HG03095 (cell line): ENCODE results near the gene RUNX1.
A peak's percentile ranks its signal among the peaks of the same experiment; 100 is the strongest.

ENCODE experiments used
- ATAC-seq: cut with Tn5 transposase; IDR thresholded peaks from one replicate; pipeline ENCODE4 v1.9.1; 2021; ENCODE audit warnings: moderate library complexity; ENCODE audit not compliant: unreplicated experiment

RUNX1 gene

DNA sequence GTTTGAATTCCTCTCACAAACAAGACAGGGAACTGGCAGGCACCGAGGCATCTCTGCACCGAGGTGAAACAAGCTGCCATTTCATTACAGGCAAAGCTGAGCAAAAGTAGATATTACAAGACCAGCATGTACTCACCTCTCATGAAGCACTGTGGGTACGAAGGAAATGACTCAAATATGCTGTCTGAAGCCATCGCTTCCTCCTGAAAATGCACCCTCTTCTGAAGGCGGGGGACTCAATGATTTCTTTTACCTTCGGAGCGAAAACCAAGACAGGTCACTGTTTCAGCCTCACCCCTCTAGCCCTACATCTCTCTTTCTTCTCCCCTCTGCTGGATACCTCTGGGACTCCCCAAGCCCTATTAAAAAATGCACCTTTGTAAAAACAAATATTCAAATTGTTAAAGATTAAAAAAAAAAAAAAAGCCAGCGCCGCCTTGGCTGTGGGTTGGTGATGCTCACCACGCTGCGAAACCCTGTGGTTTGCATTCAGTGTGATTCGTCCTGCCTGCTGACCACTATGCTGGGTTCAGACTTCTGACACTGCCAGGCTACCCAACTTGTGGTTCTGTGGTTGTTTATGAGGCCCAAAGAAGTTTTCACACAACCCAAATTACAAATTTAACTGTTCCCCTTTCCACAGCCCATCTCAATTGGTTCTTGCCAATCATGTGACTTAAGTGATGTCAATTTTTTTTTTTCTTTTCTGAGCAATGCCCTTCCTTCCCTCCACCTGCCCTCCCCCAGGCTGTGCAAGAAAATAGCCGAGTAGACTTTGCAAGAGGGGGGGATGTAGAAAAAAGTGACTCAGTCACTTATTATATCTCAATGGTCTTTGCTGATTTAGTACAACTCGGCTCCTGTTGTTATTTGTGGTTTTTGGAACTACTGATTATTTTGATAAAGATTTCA lies at the start of gene RUNX1:
Gene RUNX1, minus strand, starts transcription at position 597 of the 912 bp plus-strand sequence.
- peak; percentile 45 for ATAC-seq

DNA sequence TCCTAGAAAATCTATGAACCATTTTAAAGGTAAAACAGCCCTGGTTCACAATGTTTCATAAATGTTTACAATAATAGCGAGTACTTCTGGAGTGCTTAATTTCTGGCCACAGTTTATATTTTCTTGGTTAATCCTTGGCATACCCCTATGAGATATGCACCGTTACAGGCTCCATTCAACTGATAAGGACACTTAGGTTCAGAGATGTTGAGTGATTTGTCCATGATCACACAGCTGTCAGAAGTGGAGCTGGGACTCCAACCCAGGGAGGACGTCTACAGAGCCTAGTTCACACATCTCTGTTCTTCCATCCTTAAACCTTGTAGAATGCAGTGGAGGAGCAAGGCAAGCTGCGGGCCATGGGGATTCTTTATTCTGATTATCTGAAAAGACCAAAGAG lies 48.4 kb upstream of the RUNX1 start:
- ATAC-seq = no peak

DNA sequence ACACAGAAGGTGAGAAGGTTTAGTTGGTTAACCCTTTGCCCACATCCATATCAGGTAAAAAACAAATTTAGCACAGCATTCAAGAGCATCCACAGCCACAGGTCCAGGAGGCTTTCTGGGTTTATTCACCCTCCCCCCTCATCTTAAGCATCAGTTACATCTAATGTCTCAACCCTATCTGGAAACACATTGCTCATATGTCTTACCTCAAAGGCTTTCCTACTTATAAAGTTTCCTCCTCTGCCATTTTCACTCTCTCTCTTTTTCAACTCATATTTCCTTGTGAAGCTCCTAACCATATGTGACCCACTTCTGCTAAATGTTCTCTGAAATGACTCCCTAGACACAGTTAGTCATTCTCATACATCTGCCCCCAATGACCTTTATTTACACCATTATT lies 47.9 kb upstream of the RUNX1 start:
- no peak for ATAC-seq

DNA sequence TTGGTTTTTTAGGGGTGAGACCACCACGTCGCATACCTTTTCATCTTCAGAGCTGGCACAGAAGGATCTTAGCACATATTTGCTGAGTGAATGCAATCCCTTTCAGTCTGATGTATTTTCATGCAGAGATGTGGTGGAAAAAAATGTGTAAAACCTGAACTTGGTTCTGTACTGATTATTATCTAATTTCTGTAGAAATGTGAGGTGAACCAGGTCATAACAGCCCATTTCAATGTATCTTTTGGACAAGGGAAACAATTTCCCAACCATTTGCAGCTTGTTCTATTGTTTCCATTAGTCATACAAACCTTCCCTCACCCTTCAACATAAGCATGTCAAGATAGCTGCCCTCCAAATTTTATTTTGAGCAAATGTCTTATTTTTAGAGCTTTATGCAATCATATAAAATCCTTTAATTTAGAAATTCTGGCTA lies 46.8 kb upstream of the RUNX1 start:
- ATAC-seq = no peak

DNA sequence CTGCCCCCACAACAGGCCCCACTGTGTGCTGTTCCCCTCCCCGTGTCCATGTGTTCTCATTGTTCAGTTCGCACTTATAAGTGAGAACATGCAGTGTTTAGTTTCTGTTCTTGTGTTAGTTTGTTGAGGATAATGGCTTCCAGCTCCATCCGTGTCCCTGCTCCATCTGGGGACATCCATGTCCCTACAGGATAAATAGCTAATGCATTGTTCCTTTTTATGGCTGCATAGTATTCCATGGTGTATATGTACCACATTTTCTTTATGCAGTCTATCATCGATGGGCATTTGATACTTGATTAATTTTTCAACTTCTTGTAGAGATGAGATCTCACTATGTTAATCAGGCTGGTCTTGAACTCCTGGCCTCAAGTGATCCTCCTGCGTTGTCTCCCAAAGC lies 44.4 kb upstream of the RUNX1 start:
- no peak for ATAC-seq

DNA sequence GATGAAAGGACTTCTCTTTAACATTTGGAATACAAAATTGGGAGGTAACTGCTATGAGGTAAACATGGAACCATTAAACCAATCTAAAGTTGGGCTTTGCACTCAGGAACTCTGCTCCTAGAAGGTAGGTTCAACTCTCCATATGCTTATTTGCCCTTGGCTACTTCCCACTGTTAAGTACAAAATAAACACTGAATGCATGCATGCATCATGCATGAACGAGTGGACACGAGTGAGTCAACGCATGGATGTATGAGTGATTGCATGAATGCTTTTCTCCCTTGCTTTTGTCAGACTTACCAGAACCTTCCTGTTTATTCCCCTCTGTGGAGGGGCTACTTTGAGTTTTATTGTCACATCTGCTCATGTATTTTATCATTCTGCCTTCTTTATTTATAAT lies 42.4 kb upstream of the RUNX1 start:
- ATAC-seq = no peak

DNA sequence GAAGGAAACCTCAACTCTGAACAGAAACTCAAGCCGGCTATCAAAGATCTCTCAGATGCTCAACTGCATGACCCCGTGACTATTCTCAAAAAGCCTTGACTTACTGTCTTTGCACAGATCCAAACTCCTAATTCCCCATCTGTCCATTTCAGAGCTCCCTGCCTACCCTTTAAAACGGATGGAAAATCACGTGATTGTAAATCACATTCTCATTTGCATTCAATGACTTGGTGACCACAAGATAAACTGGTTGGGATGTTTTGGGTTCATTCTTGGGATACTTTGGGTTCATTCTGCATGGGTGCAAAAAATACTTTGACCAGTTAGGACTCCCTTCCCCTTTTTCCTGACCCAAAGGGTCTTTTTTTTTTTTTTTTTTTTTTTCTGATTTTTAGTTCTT lies 41.3 kb upstream of the RUNX1 start:
- no peak for ATAC-seq

DNA sequence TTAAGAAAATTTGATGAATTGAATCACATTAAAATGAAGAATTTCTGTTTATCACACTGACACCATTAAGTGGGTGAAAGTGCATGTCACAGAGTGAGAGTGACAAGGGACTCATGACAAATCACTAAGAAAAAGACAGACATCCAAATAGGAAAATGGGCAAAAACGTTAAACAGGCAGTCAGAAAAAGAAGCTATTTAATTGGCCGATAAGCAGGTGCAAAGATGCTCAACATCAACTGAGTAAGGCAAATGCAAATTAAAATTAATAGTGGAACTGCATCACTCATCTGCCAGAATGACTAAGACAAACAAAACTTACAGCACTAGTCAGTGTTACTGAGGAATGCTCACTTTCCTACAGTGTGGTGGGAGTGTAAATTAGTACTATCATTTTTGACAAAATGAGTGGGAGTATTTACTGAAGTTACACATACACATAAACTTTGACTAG lies 39.2 kb upstream of the RUNX1 start:
- ATAC-seq = no peak

DNA sequence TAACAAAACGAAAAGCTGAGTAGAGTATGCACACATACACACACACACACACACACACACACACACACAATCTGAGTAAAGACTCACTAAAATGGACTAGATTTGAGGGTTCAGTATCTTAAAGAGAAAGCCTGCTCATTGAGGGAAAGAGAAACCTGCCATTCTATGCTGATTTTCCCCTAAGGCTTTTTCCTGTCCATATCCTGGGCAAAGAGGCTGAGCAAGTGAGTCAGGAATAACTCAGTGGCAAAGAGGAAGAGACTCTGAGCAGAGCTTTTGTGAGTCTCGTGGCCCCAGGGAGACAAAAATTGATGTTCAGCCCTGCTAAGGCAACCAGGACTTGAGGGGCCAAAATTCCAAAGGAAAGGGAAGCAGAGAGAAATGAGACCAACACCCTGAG lies 37.3 kb upstream of the RUNX1 start:
- no peak for ATAC-seq

DNA sequence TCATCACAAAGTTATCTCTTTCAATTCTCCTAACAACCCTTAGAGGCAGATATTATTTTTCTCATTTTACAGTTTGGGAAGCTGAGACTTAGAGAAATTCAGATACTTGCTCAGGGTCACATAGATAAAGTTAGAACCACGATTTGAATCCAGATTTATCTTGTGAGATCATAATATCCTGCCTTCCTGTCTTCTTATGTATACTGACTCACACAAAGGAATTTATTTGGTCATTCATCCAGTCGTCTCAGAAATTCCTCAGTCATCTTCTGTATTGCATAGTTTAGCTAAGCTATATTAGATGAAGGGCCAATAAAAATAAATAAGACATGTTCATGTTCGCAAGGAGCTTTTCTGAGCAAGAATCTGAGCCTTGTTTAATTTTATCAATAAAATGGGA lies 35.8 kb upstream of the RUNX1 start:
- no peak for ATAC-seq

DNA sequence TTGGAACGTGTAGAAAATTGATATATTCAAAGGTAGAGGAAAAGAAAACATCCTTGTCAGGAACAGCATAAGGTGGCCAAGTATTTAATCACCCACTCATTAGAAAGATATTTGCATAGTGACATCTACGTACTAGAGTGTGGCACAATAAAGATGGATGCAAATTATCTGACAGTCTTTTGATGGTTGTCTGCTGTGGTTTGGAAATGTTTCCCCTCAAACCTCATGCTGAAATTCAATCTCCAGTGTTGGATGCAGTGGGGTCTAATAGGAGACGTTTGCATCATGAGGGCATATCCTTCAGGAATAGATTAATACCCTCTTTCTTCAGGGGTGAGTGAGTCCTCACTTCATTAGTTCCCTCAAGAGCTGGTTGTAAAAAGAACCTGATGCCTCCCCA lies 34.1 kb upstream of the RUNX1 start:
- ATAC-seq = no peak

DNA sequence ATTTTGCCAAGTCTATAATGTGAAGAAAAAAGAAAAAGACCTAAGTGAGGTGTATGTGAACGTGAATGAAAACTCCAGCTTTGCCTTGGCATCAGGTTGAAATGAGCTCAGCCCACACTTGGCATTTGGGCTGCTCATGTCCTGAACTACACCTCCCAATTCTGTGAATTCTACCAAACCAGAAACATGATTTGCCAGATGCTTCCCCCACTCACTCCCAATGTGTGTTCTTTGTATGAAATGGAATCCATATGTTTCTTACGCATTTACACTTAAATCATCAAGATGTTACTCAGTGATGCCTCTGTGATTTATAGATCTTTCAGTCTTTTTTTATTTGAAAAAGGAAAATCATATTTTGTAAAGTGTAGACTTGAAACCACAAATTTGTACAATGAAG lies 32.8 kb upstream of the RUNX1 start:
- no peak for ATAC-seq

DNA sequence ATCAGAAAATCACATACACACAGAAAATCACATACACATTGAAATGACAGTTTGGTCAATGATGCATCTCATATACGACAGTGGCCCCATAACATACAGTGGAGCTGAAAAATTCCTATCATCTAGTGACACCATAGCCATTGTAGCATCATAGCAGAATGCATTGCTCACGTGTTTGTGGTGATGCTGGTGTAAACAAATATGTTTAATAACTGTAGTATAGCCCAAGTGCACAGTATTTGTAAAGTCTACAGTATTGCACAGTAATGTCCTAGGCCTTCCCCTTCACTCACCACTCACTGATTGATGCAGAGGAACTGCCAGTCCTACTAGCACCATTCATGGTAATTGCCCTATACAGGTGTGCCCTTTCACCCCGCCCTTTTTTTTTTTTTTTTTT lies 30.1 kb upstream of the RUNX1 start:
- no peak for ATAC-seq

DNA sequence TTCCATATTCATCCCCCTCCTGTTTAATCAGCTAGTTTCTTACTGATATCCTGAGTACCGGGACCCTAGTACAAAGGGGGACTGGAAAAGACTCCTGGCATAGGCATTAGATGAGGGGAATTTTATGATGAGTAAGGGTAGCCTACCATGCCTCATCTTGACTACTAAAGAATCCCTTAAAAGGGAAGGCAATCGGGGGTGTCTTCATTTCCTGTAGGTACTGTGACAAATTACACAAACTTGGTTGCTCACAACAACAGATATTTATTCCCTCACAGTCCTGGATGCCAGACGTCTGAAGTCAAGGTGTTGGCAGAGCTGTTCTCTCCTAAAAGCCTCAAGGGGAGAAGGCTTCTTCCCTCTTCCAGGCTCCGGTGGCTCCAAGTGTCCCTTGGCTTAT lies 28.9 kb upstream of the RUNX1 start:
- ATAC-seq = no peak

DNA sequence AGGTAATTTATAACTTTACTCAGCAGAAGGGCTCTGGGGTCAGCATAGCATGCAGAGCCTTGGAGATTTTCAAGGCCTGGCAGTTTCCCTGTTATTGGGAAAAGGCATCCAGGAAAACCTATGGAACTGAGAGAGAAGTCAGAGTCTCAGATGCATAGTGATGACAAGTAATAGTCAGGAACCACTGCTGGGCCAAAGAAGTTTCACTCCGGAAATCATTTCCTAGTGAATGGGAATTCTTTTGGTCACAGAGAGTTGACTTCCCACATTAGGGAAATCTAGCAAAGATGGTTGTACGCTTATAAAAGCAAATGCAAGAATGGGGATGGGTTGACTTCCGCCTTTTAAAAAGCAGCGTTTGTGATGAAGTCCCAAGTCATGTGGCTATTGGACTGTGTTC lies 28.4 kb upstream of the RUNX1 start:
- no peak for ATAC-seq

DNA sequence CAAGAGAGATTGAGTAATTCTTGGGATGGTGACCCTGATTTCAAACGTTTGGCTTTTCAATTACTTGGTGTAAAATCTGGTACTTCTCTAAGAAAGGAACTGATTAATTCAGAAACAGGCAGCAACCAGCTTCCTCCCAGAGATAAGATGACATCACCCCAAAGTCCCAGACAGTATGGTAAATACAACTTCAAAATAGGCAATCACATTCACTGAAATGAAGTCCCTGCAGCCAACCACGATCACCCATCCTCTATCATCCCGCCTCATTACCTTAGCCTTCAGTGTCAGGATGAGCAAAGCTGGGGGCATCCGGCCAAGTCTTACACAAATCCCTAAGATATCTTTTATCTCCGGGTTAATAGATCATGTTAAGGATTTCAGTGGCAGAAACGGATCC lies 26.4 kb upstream of the RUNX1 start:
- no peak for ATAC-seq

DNA sequence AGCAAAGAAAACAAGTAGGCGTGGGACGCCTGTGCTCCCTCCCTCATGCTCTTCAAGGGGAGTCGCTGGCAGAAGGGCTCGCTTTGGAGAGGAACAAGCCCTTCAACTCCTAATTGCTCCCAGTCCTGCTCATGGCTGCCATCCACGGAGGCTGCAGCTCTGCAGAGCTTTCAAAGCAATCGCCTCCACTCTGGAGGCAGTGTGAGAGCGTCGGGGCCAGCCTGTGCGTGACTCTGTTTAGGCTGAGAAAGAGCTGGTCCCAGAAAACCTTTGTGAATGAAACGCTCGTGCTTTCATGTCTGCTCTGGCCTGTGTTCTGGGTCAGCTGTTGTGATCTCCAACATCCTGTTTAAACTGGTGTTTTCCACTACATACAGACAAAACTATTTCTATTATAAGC lies 23.9 kb upstream of the RUNX1 start:
- ATAC-seq = no peak

DNA sequence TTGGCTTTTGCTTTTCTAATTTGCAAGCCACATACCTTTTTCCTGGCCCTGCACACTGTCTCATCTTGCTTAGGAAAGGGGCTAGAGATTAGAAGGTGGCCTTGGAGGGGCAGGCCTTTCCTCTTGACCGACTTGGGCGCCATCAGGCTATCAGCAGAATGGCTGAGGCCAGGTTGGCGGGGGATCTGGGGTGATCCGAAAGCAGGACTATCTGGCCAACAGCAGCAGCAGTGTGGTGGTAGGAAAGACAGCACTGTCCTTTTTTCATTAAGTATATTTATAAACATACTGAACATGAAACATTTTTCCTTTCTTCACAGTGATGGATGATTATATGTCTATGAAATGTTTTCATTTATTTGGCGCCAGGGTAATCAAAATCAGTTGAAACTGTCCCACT lies 23.5 kb upstream of the RUNX1 start:
- ATAC-seq = no peak

DNA sequence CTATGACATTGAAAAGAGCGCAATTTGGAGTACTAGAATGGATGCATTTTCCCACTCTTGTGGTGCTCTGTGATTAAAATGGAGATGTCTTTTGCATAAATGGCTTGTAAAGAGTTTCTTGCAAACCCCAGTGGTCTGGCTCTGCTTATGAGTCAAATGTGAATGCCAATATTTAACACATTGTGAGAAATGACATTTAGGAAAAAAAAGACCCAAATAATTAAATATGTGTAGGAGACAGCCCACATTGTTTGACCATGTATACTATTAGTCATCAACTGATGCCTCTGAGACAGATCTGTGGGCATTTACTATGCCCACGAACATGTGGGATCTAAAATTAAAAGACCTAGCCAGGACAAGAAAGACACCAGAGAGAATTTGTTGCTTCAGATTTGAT lies 22.2 kb upstream of the RUNX1 start:
- ATAC-seq = no peak

DNA sequence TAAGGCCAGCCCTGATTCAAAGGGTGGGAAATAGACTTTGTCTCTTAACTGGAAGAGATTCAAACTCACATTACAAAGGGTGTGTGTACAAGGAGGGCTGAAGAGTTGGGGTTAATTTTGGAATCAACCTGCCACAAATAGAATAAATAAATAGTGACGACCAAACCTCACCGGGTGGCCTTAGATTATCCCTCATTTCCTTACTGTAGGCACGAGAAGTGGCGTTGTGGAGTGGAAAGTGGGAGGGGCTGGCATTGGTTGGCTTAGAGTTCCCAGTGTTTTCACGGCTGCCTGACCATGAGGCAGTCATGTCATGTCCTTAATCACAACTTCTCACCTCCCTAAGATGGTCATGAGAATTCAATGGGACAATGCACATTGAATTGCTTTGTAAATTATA lies 21.3 kb upstream of the RUNX1 start:
- ATAC-seq = no peak

DNA sequence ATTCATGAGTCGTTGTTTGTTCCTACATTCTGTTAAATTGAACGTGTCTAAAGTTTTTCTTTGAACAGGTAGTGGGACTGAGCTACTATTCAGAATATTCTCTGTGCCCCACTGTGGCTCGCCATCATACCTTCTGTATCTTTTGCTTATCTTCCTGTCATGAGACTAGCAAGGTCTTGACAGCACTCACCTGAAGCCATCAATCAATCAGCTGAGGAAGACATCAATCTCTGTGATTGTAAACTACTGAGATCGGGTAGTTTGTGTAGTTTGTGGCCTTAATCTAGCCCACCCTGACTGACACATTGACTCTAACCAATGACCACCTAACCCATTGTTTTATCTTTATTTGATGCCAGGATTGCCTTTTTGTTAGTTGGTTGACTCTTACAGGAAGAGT lies 17.7 kb upstream of the RUNX1 start:
- no peak for ATAC-seq

DNA sequence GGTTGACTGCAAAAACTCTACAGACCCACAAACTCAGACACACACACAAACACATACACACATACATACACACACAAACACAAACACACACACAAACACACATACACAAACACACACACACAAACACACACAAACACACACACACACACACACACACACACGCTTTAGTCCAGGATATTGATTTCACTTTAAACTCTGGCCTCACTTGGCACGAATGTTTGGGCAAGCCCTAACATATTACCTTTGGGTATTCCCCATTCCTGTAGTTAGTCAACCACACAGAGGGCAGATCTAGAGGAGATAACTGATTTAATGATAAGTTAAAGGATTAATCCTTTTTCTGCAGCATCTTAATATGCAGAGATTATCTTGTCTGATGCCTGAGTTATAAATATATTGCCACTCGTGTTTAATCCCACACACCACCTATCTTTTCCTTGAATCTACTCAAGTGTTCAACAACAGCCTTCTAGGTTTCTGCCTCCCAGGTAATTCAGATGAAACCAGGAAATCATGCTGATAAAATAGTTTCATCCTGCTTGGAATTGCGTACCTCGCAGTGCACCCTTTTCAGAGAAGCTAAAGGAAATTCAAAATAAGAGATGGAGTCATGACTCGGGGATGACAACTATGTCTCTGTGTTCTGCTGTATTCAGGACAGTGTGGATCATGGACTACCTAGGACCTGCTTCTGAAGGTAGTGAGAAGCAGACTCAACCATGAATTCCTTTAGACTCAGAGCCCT lies 14.5 kb upstream of the RUNX1 start:
- no peak for ATAC-seq
